SW480 (cell line): ENCODE data around the gene CBFA2T2.

ENCODE experiments used
- DNase-seq: peaks from one replicate; pipeline ENCODE4 v3.0.0-alpha.2; 2016; ENCODE audit warnings: low spot score

The CBFA2T2 gene

GRCh38 chr20:33651562-33652048 is 161.7 kb downstream of the CBFA2T2 start:
- no peak for DNase-seq

- DNase-seq, result peak; percentile 86
Measured at GRCh38 chr20:33653218-33653899, 163.5 kb downstream of the CBFA2T2 start.

GRCh38 chr20:33653900-33654596 is 164.2 kb downstream of the CBFA2T2 start:
- DNase-seq, result peak; percentile 100

GRCh38 chr20:33654680-33655161 is 164.8 kb downstream of the CBFA2T2 start:
- DNase-seq, result no peak

GRCh38 chr20:33655164-33655563 is 165.3 kb downstream of the CBFA2T2 start:
- no peak for DNase-seq

GRCh38 chr20:33656010-33656782 is 166.3 kb downstream of the CBFA2T2 start:
- no peak for DNase-seq

- no peak for DNase-seq
Measured at GRCh38 chr20:33656783-33657703, 167.1 kb downstream of the CBFA2T2 start.

- no peak for DNase-seq
Measured at GRCh38 chr20:33657704-33658095, 167.8 kb downstream of the CBFA2T2 start.

- no peak for DNase-seq
Measured at GRCh38 chr20:33658510-33658909, 168.6 kb downstream of the CBFA2T2 start.

- no peak for DNase-seq
Measured at GRCh38 chr20:33658929-33659328, 169.0 kb downstream of the CBFA2T2 start.

- no peak for DNase-seq
Measured at GRCh38 chr20:33659341-33660034, 169.6 kb downstream of the CBFA2T2 start.

GRCh38 chr20:33660035-33660684 is 170.3 kb downstream of the CBFA2T2 start:
- no peak for DNase-seq

- no peak for DNase-seq
Measured at GRCh38 chr20:33660685-33661058, 170.8 kb downstream of the CBFA2T2 start.

- no peak for DNase-seq
Measured at GRCh38 chr20:33662172-33662571, 172.3 kb downstream of the CBFA2T2 start, which contains the start of gene C20orf144. Gene C20orf144 (plus strand): TSS chr20:33662327. CDS start chr20:33662346, 19 bp downstream.

GRCh38 chr20:33663161-33664084 is 173.5 kb downstream of the CBFA2T2 start:
- DNase-seq, result peak; percentile 91

GRCh38 chr20:33664085-33664761 is 174.3 kb downstream of the CBFA2T2 start:
- no peak for DNase-seq

- DNase-seq, result no peak
Measured at GRCh38 chr20:33664762-33665144, 174.9 kb downstream of the CBFA2T2 start.
